ENCODE measurements around the gene ZPBP2.

DNA sequence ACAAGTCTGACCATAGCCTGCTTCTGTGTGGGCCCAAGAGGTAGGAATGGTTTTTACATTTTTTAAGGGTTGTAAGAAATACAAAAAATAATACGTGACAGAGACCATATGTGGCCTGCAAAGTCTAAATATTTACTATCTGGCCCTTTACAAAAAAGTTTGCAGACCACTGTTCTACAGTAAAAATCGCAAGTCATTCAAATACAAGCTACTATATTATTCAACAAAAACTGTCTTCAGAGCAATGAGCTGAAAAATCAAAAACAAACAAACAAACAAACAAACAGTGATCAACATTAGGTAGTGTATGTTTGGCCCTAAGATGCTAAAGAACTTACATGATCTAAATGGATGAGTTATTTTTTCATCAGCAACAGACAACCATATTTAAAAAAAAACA lies 36.4 kb upstream of the ZPBP2 start:
- TF ChIP-seq CTCF (IDR thresholded peaks at IDR 0.05): no peak
- no peak for TF ChIP-seq POLR2A (IDR thresholded peaks at IDR 0.05)
